Urinary bladder (tissue), 2 donors: ENCODE results near the gene IRAK1BP1. TPM values are rescaled to one million over a fixed set of nuclear protein-coding genes. Genes with fewer than 3 reads are reported as not detected.

Experiments
- polyA plus RNA-seq: library from polyadenylated mRNA; stranded (reverse); fragments of 200-250 nt; gene quantifications from one replicate; pipeline ENCODE4 v1.2.3, GENCODE V29; 2013
- total RNA-seq: library from RNA; depleted of rRNA; stranded (reverse); fragments of >200 nt; gene quantifications from one replicate; pipeline ENCODE4 v1.2.3, GENCODE V29; 2014
- donor health status: healthy.

IRAK1BP1 gene
- total and polyA plus RNA-seq, 2 donors: 2.7 to 25.4 TPM

Other genes starting within 250 kb of the IRAK1BP1 start
- 89.9 TPM for gene PHIP, start 210.7 kb downstream of the IRAK1BP1 start, total RNA-seq
- 11.1 TPM for gene PHIP, start 210.7 kb downstream of the IRAK1BP1 start, polyA plus RNA-seq